ENCODE data around the gene TRMT11.

Gene TRMT11

DNA sequence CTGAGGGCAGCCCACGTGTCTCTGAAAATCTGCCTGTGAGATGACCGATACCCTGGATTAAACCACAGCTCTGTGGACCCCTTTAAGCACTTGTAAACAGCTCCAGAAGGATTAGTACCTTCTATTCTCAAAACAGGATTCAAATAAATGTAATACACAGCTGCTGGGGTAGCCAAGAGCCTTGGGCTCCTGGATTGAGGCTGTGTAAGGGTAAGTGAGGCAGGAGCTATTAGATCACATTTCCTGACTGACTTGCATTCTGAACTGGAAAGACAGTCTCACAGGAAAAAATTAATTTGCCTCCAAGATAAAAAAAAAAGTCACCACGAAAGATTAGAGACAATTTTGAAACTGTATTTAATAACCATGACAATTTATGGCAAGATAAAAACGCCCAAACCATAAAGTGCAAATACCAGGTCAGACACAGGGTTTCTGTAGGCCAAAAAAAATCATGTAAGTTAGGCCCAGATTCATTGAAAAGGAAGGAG lies 78.0 kb downstream of the TRMT11 start:
- H4K8ac ChIP-seq (ENCODE audit: low read depth, low read length): no peak overlapping the region
- peaks cover 1 to 15% of the 10 kb centered on the region in 2 donors for H3K36me3 ChIP-seq (replicated peaks in 1 of 2; ENCODE audit: control insufficient read depth in 2 of 2, insufficient read depth in 2 of 2, low read length in 2 of 2)
- H3K27me3 ChIP-seq (ENCODE audit: control insufficient read depth in 3 of 3, insufficient read depth in 3 of 3, low read depth in 1 of 3, low read length in 3 of 3): no peaks in the 10 kb centered on the region
- H3K4me2 ChIP-seq (ENCODE audit: insufficient read depth, low read length, poor library complexity, severe bottlenecking): no peak overlapping the region
- H3K4me1 ChIP-seq (ENCODE audit: control insufficient read depth in 2 of 2, insufficient read depth in 1 of 2, low read depth in 1 of 2, low read length in 2 of 2): no peaks in the 10 kb centered on the region
- H2BK120ac ChIP-seq (ENCODE audit: low read depth, low read length): no peak overlapping the region
- no peak overlapping the region for H4K91ac ChIP-seq (ENCODE audit: low read depth, low read length, poor library complexity)
- no peak overlapping the region for H3K14ac ChIP-seq (ENCODE audit: low read length)
- no peak overlapping the region for H2AK5ac ChIP-seq (ENCODE audit: low read depth, low read length)
- DNase-seq (ENCODE audit: low spot score): no peak
- no peak overlapping the region for H3K23ac ChIP-seq (ENCODE audit: low read depth, low read length, poor library complexity)
- H2BK15ac ChIP-seq (ENCODE audit: low read length): no peak overlapping the region
- no peak overlapping the region for H3K4me3 ChIP-seq (ENCODE audit: low read length in 2 of 2)
- H3K9ac ChIP-seq (ENCODE audit: low read depth, low read length, poor library complexity): no peak overlapping the region
- WGBS, 2 donors (ENCODE audit: extremely low coverage in 2 of 2, insufficient read length in 2 of 2, insufficient replicate concordance in 1 of 2): no CpG with 5 or more reads among the region's 4 CpGs
- no peak overlapping the region for H2AFZ ChIP-seq (ENCODE audit: low read length)
- H3K4ac ChIP-seq (ENCODE audit: low read length): no peak overlapping the region
- no peak overlapping the region for H3K27ac ChIP-seq (replicated peaks; ENCODE audit: low read length)
- no peaks in the 10 kb centered on the region for H3K79me1 ChIP-seq (ENCODE audit: low read depth, low read length)
- no peak overlapping the region for H2BK12ac ChIP-seq (ENCODE audit: low read length)
- H3K18ac ChIP-seq (ENCODE audit: low read length): no peak overlapping the region
- peaks cover 3 to 11% of the 10 kb centered on the region in 2 donors for H3K9me3 ChIP-seq (replicated peaks in 1 of 2; ENCODE audit: control insufficient read depth in 2 of 2, insufficient read depth in 1 of 2, low read depth in 1 of 2, low read length in 2 of 2)
- H2BK5ac ChIP-seq (ENCODE audit: low read length): no peak overlapping the region

DNA sequence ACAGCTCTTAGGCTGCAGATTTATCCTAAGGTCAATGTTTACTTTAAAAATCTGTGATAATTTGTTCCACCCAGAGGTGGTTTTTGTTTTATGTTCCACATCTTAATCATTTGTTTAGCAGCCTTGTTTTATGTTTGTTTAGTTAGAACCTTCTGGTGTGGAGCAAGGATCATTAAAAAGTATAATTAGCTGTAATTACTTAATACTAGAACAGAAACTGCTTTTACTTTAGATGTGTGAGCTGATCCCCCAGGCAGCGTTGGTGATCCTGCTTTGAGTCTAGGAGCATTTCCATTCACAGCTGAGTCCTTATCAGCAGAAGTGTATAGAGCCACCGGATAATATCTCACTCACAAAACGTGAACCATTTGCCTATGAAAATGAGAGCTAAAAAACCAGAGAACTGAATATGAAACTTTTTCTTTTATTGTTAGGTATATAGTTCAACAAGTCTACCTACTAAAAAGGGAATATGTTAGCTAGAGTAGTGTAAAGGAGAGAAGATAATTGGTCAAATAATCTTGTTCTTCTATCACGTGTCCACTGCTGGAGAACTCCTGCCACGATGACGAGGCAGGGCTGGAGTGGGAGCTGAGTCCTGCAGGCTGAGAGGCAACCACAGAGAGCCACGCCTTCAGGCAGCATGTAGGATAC lies 78.5 kb downstream of the TRMT11 start:
- Histone ChIP-seq H4K8ac (ENCODE audit: low read depth, low read length) (no peak overlapping the region), H2BK12ac (ENCODE audit: low read length) (no peak overlapping the region), H3K9me3 (replicated peaks in 1 of 2; ENCODE audit: control insufficient read depth in 2 of 2, insufficient read depth in 1 of 2, low read depth in 1 of 2, low read length in 2 of 2) (peaks cover 3 to 10% of the 10 kb centered on the region in 2 donors), H3K4me1 (ENCODE audit: control insufficient read depth in 2 of 2, insufficient read depth in 1 of 2, low read depth in 1 of 2, low read length in 2 of 2) (no peaks in the 10 kb centered on the region), H3K79me1 (ENCODE audit: low read depth, low read length) (no peaks in the 10 kb centered on the region), H3K27me3 (ENCODE audit: control insufficient read depth in 3 of 3, insufficient read depth in 3 of 3, low read depth in 1 of 3, low read length in 3 of 3) (no peaks in the 10 kb centered on the region), H3K4me2 (ENCODE audit: insufficient read depth, low read length, poor library complexity, severe bottlenecking) (no peak overlapping the region), H3K36me3 (replicated peaks in 1 of 2; ENCODE audit: control insufficient read depth in 2 of 2, insufficient read depth in 2 of 2, low read length in 2 of 2) (peaks cover 1 to 13% of the 10 kb centered on the region in 2 donors), H2BK15ac (ENCODE audit: low read length) (no peak overlapping the region), H4K91ac (ENCODE audit: low read depth, low read length, poor library complexity) (no peak overlapping the region), H3K9ac (ENCODE audit: low read depth, low read length, poor library complexity) (no peak overlapping the region), H3K4me3 (ENCODE audit: low read length in 2 of 2) (no peak overlapping the region), H2AK5ac (ENCODE audit: low read depth, low read length) (no peak overlapping the region), H2BK120ac (ENCODE audit: low read depth, low read length) (no peak overlapping the region), H2BK5ac (ENCODE audit: low read length) (no peak overlapping the region), H3K4ac (ENCODE audit: low read length) (no peak overlapping the region), H3K23ac (ENCODE audit: low read depth, low read length, poor library complexity) (no peak overlapping the region), H3K27ac (replicated peaks; ENCODE audit: low read length) (no peak overlapping the region), H2AFZ (ENCODE audit: low read length) (no peak overlapping the region), H3K18ac (ENCODE audit: low read length) (no peak overlapping the region), H3K14ac (ENCODE audit: low read length) (no peak overlapping the region)
- DNase-seq (ENCODE audit: low spot score): no peak
- WGBS, 2 donors (ENCODE audit: extremely low coverage in 2 of 2, insufficient read length in 2 of 2, insufficient replicate concordance in 1 of 2): no CpG with 5 or more reads among the region's 7 CpGs

- Histone ChIP-seq H3K27me3 (ENCODE audit: control insufficient read depth in 3 of 3, insufficient read depth in 3 of 3, low read depth in 1 of 3, low read length in 3 of 3) (no peaks in the 10 kb centered on the region), H3K18ac (ENCODE audit: low read length) (no peak overlapping the region), H3K79me1 (ENCODE audit: low read depth, low read length) (no peaks in the 10 kb centered on the region), H3K9me3 (replicated peaks in 1 of 2; ENCODE audit: control insufficient read depth in 2 of 2, insufficient read depth in 1 of 2, low read depth in 1 of 2, low read length in 2 of 2) (peaks cover 3 to 7% of the 10 kb centered on the region in 2 donors), H2AFZ (ENCODE audit: low read length) (no peak overlapping the region), H3K4me2 (ENCODE audit: insufficient read depth, low read length, poor library complexity, severe bottlenecking) (no peak overlapping the region), H3K27ac (replicated peaks; ENCODE audit: low read length) (no peak overlapping the region), H3K14ac (ENCODE audit: low read length) (no peak overlapping the region), H2AK5ac (ENCODE audit: low read depth, low read length) (no peak overlapping the region), H3K23ac (ENCODE audit: low read depth, low read length, poor library complexity) (no peak overlapping the region), H4K8ac (ENCODE audit: low read depth, low read length) (no peak overlapping the region), H4K91ac (ENCODE audit: low read depth, low read length, poor library complexity) (no peak overlapping the region), H2BK120ac (ENCODE audit: low read depth, low read length) (no peak overlapping the region), H2BK5ac (ENCODE audit: low read length) (no peak overlapping the region), H3K4ac (ENCODE audit: low read length) (no peak overlapping the region), H3K9ac (ENCODE audit: low read depth, low read length, poor library complexity) (no peak overlapping the region), H3K4me1 (ENCODE audit: control insufficient read depth in 2 of 2, insufficient read depth in 1 of 2, low read depth in 1 of 2, low read length in 2 of 2) (peaks cover 0 to 3% of the 10 kb centered on the region in 2 donors), H2BK15ac (ENCODE audit: low read length) (no peak overlapping the region), H2BK12ac (ENCODE audit: low read length) (no peak overlapping the region), H3K36me3 (replicated peaks in 1 of 2; ENCODE audit: control insufficient read depth in 2 of 2, insufficient read depth in 2 of 2, low read length in 2 of 2) (peaks cover 1 to 6% of the 10 kb centered on the region in 2 donors), H3K4me3 (ENCODE audit: low read length in 2 of 2) (peak overlapping the region in 1 of 2 donors; percentile 8)
- WGBS, 2 donors (ENCODE audit: extremely low coverage in 2 of 2, insufficient read length in 2 of 2, insufficient replicate concordance in 1 of 2): no CpG with 5 or more reads among the region's 12 CpGs
- no peak for DNase-seq (ENCODE audit: low spot score)
Observed at GRCh38 chr6:126066053-126067048, 80.0 kb downstream of the TRMT11 start.

GRCh38 chr6:126067073-126067472 lies 80.7 kb downstream of the TRMT11 start:
- no peak for DNase-seq (ENCODE audit: low spot score)
- H2AK5ac ChIP-seq (ENCODE audit: low read depth, low read length): no peak overlapping the region
- peaks cover 3 to 7% of the 10 kb centered on the region in 2 donors for H3K9me3 ChIP-seq (replicated peaks in 1 of 2; ENCODE audit: control insufficient read depth in 2 of 2, insufficient read depth in 1 of 2, low read depth in 1 of 2, low read length in 2 of 2)
- no peak overlapping the region for H2BK120ac ChIP-seq (ENCODE audit: low read depth, low read length)
- H3K4me1 ChIP-seq (ENCODE audit: control insufficient read depth in 2 of 2, insufficient read depth in 1 of 2, low read depth in 1 of 2, low read length in 2 of 2): peaks cover 0 to 3% of the 10 kb centered on the region in 2 donors
- H3K18ac ChIP-seq (ENCODE audit: low read length): no peak overlapping the region
- H2BK5ac ChIP-seq (ENCODE audit: low read length): no peak overlapping the region
- H4K8ac ChIP-seq (ENCODE audit: low read depth, low read length): no peak overlapping the region
- peaks cover under 1 to 1% of the 10 kb centered on the region in 2 donors for H3K36me3 ChIP-seq (replicated peaks in 1 of 2; ENCODE audit: control insufficient read depth in 2 of 2, insufficient read depth in 2 of 2, low read length in 2 of 2)
- no peak overlapping the region for H4K91ac ChIP-seq (ENCODE audit: low read depth, low read length, poor library complexity)
- no peak overlapping the region for H3K27ac ChIP-seq (replicated peaks; ENCODE audit: low read length)
- no peak overlapping the region for H3K4ac ChIP-seq (ENCODE audit: low read length)
- no peaks in the 10 kb centered on the region for H3K79me1 ChIP-seq (ENCODE audit: low read depth, low read length)
- no peak overlapping the region for H3K4me3 ChIP-seq (ENCODE audit: low read length in 2 of 2)
- no peak overlapping the region for H2BK12ac ChIP-seq (ENCODE audit: low read length)
- no peak overlapping the region for H3K14ac ChIP-seq (ENCODE audit: low read length)
- no peak overlapping the region for H2BK15ac ChIP-seq (ENCODE audit: low read length)
- H3K23ac ChIP-seq (ENCODE audit: low read depth, low read length, poor library complexity): no peak overlapping the region
- no peak overlapping the region for H2AFZ ChIP-seq (ENCODE audit: low read length)
- no peaks in the 10 kb centered on the region for H3K27me3 ChIP-seq (ENCODE audit: control insufficient read depth in 3 of 3, insufficient read depth in 3 of 3, low read depth in 1 of 3, low read length in 3 of 3)
- no peak overlapping the region for H3K4me2 ChIP-seq (ENCODE audit: insufficient read depth, low read length, poor library complexity, severe bottlenecking)
- no peak overlapping the region for H3K9ac ChIP-seq (ENCODE audit: low read depth, low read length, poor library complexity)
- WGBS, 2 donors (ENCODE audit: extremely low coverage in 2 of 2, insufficient read length in 2 of 2, insufficient replicate concordance in 1 of 2): no CpG with 5 or more reads among the region's 3 CpGs

All from neuronal stem cell (in vitro differentiated cells).